Measurements from ENCODE around the gene LY86. TPM values are rescaled to one million over a fixed set of nuclear protein-coding genes. Genes with fewer than 3 reads are reported as not detected.

Gene LY86
- total RNA-seq, 1 donor from 2014 or later = not detected

GRCh38 chr6:6656287-6656686, 67.8 kb downstream of the LY86 start:
- TF ChIP-seq, protein P1, sequence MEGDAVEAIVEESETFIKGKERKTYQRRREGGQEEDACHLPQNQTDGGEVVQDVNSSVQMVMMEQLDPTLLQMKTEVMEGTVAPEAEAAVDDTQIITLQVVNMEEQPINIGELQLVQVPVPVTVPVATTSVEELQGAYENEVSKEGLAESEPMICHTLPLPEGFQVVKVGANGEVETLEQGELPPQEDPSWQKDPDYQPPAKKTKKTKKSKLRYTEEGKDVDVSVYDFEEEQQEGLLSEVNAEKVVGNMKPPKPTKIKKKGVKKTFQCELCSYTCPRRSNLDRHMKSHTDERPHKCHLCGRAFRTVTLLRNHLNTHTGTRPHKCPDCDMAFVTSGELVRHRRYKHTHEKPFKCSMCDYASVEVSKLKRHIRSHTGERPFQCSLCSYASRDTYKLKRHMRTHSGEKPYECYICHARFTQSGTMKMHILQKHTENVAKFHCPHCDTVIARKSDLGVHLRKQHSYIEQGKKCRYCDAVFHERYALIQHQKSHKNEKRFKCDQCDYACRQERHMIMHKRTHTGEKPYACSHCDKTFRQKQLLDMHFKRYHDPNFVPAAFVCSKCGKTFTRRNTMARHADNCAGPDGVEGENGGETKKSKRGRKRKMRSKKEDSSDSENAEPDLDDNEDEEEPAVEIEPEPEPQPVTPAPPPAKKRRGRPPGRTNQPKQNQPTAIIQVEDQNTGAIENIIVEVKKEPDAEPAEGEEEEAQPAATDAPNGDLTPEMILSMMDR (IDR thresholded peaks at IDR 0.05; ENCODE audit: partially characterized antibody, unreplicated experiment) = no peak
- no peak for DNase-seq
- no peaks in the 10 kb centered on the region for H3K36me3 Mint-ChIP-seq (ENCODE audit: unreplicated experiment)
- no peak overlapping the region for H3K27ac Mint-ChIP-seq (ENCODE audit: unreplicated experiment)
- H3K27me3 Mint-ChIP-seq (ENCODE audit: unreplicated experiment) = peaks cover 4% of the 10 kb centered on the region
- H3K9me3 Mint-ChIP-seq (ENCODE audit: unreplicated experiment) = no peaks in the 10 kb centered on the region
- H3K4me3 Mint-ChIP-seq (ENCODE audit: unreplicated experiment) = no peak overlapping the region
- H3K4me1 Mint-ChIP-seq (ENCODE audit: low read depth, unreplicated experiment) = peaks cover 26% of the 10 kb centered on the region

DNA sequence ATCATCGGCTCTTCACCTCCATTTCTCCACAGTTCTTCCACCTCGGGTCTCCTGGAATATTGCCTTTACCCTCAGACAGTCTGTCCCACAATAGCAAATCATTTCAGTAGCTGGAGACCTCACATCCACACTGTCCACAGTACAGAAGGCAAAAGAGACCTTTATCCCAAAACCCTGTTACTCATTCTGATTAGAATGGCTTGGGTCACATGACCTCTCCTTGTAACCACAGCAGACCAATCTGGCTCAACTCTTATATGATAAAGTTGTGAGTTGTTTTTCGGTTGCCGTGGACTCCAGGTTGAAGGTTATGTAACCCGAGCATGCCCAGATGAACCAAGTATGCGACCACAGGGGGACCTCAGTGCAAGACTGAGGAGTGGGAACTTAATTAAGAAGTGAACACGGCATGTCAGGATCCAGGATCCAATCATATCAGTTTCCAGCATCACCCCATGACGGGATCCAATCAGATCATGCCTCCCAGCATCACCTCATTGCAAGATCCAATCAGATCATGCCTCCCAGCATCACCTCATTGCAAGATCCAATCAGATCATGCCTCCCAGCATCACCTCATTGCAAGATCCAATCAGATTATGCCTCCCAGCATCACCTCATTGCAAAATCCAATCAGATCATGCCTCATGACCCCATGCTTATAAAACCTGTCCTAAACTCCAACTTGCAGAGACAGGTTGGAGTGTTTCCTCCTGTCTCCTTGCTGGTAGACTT, 68.7 kb downstream of the LY86 start:
- TF ChIP-seq, protein P1 (IDR thresholded peaks at IDR 0.05; ENCODE audit: partially characterized antibody, unreplicated experiment) = no peak
- Mint-ChIP-seq H3K4me1 (ENCODE audit: low read depth, unreplicated experiment) (peaks cover 36% of the 10 kb centered on the region), H3K4me3 (ENCODE audit: unreplicated experiment) (no peak overlapping the region), H3K27me3 (ENCODE audit: unreplicated experiment) (peaks cover 4% of the 10 kb centered on the region), H3K9me3 (ENCODE audit: unreplicated experiment) (peaks cover 4% of the 10 kb centered on the region), H3K36me3 (ENCODE audit: unreplicated experiment) (no peaks in the 10 kb centered on the region), H3K27ac (ENCODE audit: unreplicated experiment) (no peak overlapping the region)
- DNase-seq = no peak

DNA sequence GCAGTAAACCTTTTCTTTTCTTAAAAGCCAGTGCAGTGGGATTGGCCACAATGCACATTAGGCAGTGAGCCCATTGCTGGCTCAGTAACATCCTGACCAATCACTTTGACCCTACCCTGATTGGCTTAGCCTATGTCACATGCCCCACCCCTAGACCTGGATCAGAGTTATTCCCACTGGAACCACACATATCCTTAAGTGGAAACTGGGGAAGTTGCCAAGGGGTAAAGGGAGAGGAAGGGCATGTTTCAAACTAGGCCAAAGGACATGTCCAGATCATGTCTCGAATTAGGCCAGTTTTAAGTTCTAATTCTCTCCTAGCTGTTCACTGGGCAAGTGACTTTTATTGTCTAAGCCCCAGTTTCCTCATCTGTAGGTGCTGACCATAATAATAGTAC, 69.3 kb downstream of the LY86 start:
- peaks cover 40% of the 10 kb centered on the region for H3K4me1 Mint-ChIP-seq (ENCODE audit: low read depth, unreplicated experiment)
- no peak overlapping the region for H3K4me3 Mint-ChIP-seq (ENCODE audit: unreplicated experiment)
- DNase-seq = no peak
- H3K27ac Mint-ChIP-seq (ENCODE audit: unreplicated experiment) = no peak overlapping the region
- peaks cover 4% of the 10 kb centered on the region for H3K27me3 Mint-ChIP-seq (ENCODE audit: unreplicated experiment)
- TF ChIP-seq, protein P1 (IDR thresholded peaks at IDR 0.05; ENCODE audit: partially characterized antibody, unreplicated experiment) = no peak
- H3K36me3 Mint-ChIP-seq (ENCODE audit: unreplicated experiment) = no peaks in the 10 kb centered on the region
- H3K9me3 Mint-ChIP-seq (ENCODE audit: unreplicated experiment) = peaks cover 4% of the 10 kb centered on the region

DNA sequence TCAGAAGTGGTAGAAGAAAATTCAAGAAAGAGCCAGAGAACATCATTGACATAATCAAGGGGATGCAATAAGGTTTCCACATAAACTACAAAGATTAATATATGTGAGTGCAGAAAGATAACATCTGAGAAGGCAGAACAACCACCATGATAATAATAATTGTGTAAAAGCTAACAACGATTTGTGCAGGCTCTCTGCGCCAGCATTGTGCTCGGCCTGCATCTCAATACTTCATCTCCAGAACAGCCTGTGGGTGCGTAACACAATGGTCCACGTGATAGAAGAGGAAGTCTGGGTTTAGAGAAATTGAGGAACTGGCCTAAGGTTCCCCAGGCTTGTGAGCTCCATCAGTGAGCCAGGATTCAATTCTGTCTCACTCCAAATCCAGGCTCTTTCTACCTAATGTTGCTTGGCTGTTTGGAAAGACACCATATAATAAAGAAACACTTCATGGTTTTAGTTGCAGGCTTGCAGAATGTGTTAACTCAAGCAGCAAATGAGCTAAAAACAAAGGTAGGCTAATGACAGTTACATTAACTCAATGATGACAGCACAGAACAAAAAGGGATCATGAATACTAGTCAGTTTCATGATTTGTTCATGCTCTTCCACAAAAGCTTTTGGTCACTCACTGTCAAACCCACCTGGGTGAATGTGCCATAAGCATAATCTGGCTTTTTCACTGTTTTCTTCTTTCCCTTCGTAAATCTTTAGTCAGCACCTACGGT, 71.2 kb downstream of the LY86 start:
- TF ChIP-seq, protein P1 (IDR thresholded peaks at IDR 0.05; ENCODE audit: partially characterized antibody, unreplicated experiment) = no peak
- Mint-ChIP-seq H3K36me3 (ENCODE audit: unreplicated experiment) (no peaks in the 10 kb centered on the region), H3K27ac (ENCODE audit: unreplicated experiment) (no peak overlapping the region), H3K27me3 (ENCODE audit: unreplicated experiment) (peaks cover under 1% of the 10 kb centered on the region), H3K4me1 (ENCODE audit: low read depth, unreplicated experiment) (peaks cover 41% of the 10 kb centered on the region), H3K9me3 (ENCODE audit: unreplicated experiment) (peaks cover 4% of the 10 kb centered on the region), H3K4me3 (ENCODE audit: unreplicated experiment) (no peak overlapping the region)
- no peak for DNase-seq
